ENCODE measurements around the gene IL10RB.

Gene IL10RB

GRCh38 chr21:33334191-33334590 is 68.0 kb downstream of the IL10RB start:
- TF ChIP-seq CTCF (IDR thresholded peaks at IDR 0.05; ENCODE audit: extremely low read depth, insufficient read depth, missing control alignments) = no peak
- in situ Hi-C loops (cut with MboI; ENCODE audit: low pct_unique_long_range_greater_than_20kb, low sequenced_read_pairs, unreplicated experiment) = no loop called here
- DNase-seq (ENCODE audit: low spot score) = no peak

DNA sequence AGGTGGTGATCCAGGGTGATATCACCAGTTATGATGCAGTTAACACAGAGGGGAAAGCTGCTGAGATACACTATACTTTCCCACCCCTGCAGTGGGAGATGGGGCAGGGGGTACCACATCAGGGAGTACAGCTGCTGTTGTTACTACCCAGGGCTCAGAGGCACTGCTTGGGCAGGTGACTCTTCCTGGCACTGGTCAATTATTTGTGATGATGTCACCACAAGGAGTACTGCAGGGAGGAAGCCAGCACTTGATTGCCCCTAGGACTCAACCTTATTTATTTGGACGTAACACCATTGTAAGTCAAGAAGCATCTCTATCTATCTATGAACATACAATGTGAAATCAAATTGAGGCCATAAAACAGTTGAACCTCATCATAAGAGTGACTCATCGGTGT is 68.7 kb downstream of the IL10RB start:
- TF ChIP-seq CTCF (IDR thresholded peaks at IDR 0.05; ENCODE audit: extremely low read depth, insufficient read depth, missing control alignments) = no peak
- no peak for DNase-seq (ENCODE audit: low spot score)
- in situ Hi-C loops (cut with MboI; ENCODE audit: low pct_unique_long_range_greater_than_20kb, low sequenced_read_pairs, unreplicated experiment) = no loop called here

GRCh38 chr21:33339135-33339534 is 73.0 kb downstream of the IL10RB start:
- no peak for DNase-seq (ENCODE audit: low spot score)
- in situ Hi-C loops (cut with MboI; ENCODE audit: low pct_unique_long_range_greater_than_20kb, low sequenced_read_pairs, unreplicated experiment) = no loop called here
- no peak for TF ChIP-seq CTCF (IDR thresholded peaks at IDR 0.05; ENCODE audit: extremely low read depth, insufficient read depth, missing control alignments)

DNA sequence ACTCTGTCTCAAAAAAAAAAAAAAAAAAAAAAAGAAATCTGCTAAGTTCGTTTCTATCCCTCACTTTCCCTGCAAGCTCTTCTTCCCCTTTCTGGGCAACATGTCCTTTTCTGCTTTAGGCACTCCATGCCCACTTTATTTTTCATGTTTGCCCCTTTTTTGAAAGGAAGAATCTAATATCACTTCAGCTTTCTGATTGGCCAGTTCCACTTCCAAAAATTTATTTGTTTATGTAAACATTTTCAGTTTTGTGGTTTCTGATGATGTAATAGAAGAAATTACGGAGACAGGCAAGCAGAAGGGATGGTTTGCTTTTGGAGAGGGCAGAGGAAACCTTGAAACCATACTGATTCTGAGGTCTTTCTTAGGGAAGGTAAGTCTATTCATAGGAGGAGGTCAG is 73.8 kb downstream of the IL10RB start:
- DNase-seq (ENCODE audit: low spot score) = no peak
- TF ChIP-seq CTCF (IDR thresholded peaks at IDR 0.05; ENCODE audit: extremely low read depth, insufficient read depth, missing control alignments) = no peak
- in situ Hi-C loops (cut with MboI; ENCODE audit: low pct_unique_long_range_greater_than_20kb, low sequenced_read_pairs, unreplicated experiment) = no loop called here

DNA sequence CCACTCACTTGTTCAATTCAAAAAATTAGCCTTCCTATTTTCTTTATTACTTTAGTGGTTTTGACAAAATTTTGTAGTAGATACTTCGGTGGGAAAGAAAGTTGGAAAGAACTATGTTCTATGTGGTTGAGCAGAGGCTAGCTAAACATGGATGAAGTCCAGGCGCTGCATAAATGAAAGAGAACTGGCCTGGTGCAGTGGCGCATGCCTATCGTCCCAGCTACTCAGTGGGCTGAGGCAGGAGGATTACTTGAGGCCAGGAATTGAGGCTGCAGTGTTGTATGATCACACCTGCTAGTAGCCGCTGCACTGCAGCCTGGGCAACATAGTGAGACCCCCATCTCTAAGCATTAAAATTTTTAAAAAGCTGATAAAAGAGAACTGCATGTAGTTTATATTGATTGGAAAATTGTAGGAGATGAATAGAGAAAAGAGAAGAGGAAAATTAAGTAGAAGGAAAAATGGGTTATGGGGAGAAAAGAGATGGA is 79.6 kb downstream of the IL10RB start:
- TF ChIP-seq CTCF (IDR thresholded peaks at IDR 0.05; ENCODE audit: extremely low read depth, insufficient read depth, missing control alignments) = no peak
- in situ Hi-C loops (cut with MboI; ENCODE audit: low pct_unique_long_range_greater_than_20kb, low sequenced_read_pairs, unreplicated experiment) = no loop called here
- DNase-seq (ENCODE audit: low spot score) = no peak
